Astrocyte of the cerebellum (primary cell): ENCODE measurements around the gene MAMDC2.

Experiments
- DNase-seq: peaks from one replicate; pipeline ENCODE4 v3.0.0-alpha.2; 2011; ENCODE audit warnings: low read depth
- H3K4me3 ChIP-seq: 2 replicates; pipeline ENCODE4 v1.5.1; 2011; ENCODE audit warnings: mild to moderate bottlenecking, low read depth, low read length, moderate library complexity
- CTCF ChIP-seq: IDR thresholded peaks from 2 replicates; pipeline ENCODE4 v1.5.1; 2012; ENCODE audit warnings: low read length, low read depth, moderate library complexity, mild to moderate bottlenecking; ENCODE audit errors: missing control alignments
- in situ Hi-C: cut with HindIII; loops from 2 replicates; pipeline ENCODE4 v1.10.0; 2017; ENCODE audit warnings: low sequenced_read_pairs

MAMDC2 gene

GRCh38 chr9:70003901-70004714 is 39.5 kb upstream of the MAMDC2 start:
- in situ Hi-C loops, result no loop called here
- TF ChIP-seq CTCF, result no peak
- H3K4me3 ChIP-seq, result no peak overlapping the region
- no peak for DNase-seq

DNA sequence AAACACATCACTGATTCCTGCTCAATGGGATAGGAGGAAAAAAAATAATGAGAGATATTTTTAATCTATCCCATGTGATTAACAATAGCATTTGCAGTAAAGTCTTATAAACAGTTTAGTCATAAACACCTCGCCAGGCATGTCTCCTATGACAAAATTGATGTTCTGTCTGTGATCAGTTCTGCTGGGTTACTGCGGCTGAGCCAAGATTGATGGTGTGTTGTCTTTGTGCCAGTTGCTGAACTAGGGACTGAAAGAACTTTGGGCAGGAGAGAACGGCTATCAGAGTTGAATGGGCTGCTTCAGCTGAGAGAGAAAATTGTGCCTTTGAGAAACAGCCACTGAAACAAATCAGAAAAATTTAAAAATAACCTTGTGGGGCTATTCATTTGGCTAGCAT is 37.3 kb upstream of the MAMDC2 start:
- H3K4me3 ChIP-seq, result no peak overlapping the region
- in situ Hi-C loops, result no loop called here
- no peak for DNase-seq

GRCh38 chr9:70007831-70008230 is 35.8 kb upstream of the MAMDC2 start:
- DNase-seq, result no peak
- in situ Hi-C loops, result no loop called here
- TF ChIP-seq CTCF, result no peak
- no peak overlapping the region for H3K4me3 ChIP-seq

More for the DNA sequence above, 37.3 kb upstream of the MAMDC2 start:
- TF ChIP-seq CTCF, result no peak

DNA sequence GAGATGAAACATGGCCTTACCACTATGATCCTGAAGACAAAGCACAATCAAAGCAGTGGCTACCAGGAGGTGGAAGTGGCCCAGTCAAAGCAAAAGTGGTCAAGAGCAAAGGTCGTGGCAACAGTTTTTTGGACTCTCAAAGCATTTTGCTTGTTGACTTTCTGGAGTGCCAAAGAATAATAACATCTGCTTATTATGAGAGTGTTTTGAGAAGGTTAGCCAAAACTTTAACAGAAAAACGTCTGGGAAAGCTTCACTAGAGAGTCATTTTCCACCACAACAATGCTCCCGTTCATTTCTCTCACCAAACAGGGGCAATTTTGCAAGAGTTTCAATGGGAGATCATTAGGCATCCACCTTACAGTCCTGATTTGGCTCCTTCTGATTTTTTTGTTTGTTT is 33.6 kb upstream of the MAMDC2 start:
- H3K4me3 ChIP-seq, result no peak overlapping the region
- TF ChIP-seq CTCF, result no peak
- in situ Hi-C loops, result no loop called here
- DNase-seq, result no peak

- DNase-seq, result no peak
- TF ChIP-seq CTCF, result no peak
- in situ Hi-C loops, result no loop called here
- H3K4me3 ChIP-seq, result no peak overlapping the region
These were observed 32.3 kb upstream of the MAMDC2 start for GRCh38 chr9:70011366-70011765.

DNA sequence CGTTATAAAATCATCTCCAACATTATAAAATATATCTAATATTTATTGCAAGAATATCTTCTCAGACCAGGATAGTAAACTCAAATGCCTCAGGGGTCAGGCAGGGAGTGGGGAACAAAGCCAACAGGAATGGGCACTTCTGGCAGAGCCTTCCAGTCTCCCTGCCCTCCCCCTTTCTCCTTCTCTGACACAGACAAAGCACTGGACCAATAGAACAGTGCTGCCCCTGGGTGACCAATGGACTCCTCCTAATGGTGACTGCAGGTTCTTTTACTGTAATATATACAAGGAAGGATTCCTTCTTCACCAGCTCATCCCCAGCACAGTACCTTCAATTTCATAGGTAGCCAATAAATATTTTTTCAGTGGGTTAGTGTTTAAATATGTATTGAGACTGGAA is 31.1 kb upstream of the MAMDC2 start:
- DNase-seq, result no peak
- in situ Hi-C loops, result no loop called here
- TF ChIP-seq CTCF, result no peak
- no peak overlapping the region for H3K4me3 ChIP-seq
